Coronary artery (tissue), 2 donors: ENCODE measurements around the gene TTC3.

Source experiments
- DNase-seq: peaks from one replicate; pipeline ENCODE4 v3.0.0-alpha.2; 2017; ENCODE audit warnings: low spot score
- H3K27ac ChIP-seq, 2 donors: fragments of 200-600 bp; sonication (generic); one replicate each; pipeline ENCODE4 v1.5.1; 2016 to 2019
- H3K4me3 ChIP-seq: fragments of 200-600 bp; sonication (generic); 2 replicates; pipeline ENCODE4 v1.5.1; 2016; ENCODE audit warnings: mild to moderate bottlenecking, moderate library complexity
- CTCF ChIP-seq: fragments of 200-600 bp; sonication (generic); IDR thresholded peaks from one replicate; pipeline ENCODE4 v1.5.1; 2019; ENCODE audit warnings: antibody characterized with exemption

TTC3 gene

GRCh38 chr21:37184784-37185593, 111.9 kb downstream of the TTC3 start:
- Histone ChIP-seq H3K4me3 (no peak overlapping the region), H3K27ac (no peak overlapping the region)
- DNase-seq: no peak
- no peak for TF ChIP-seq CTCF

GRCh38 chr21:37186983-37187382, 113.9 kb downstream of the TTC3 start:
- no peak for DNase-seq
- no peak for TF ChIP-seq CTCF
- H3K4me3 ChIP-seq: no peak overlapping the region
- H3K27ac ChIP-seq: no peak overlapping the region

- H3K27ac ChIP-seq: no peak overlapping the region
- TF ChIP-seq CTCF: no peak
- DNase-seq: no peak
- no peak overlapping the region for H3K4me3 ChIP-seq
Measured at GRCh38 chr21:37188825-37189224, 115.8 kb downstream of the TTC3 start.

- H3K4me3 ChIP-seq: no peak overlapping the region
- H3K27ac ChIP-seq: no peak overlapping the region
- no peak for DNase-seq
- TF ChIP-seq CTCF: no peak
Measured at GRCh38 chr21:37192019-37192418, 119.0 kb downstream of the TTC3 start.

GRCh38 chr21:37193006-37193405, 120.0 kb downstream of the TTC3 start:
- TF ChIP-seq CTCF: no peak
- no peak overlapping the region for H3K4me3 ChIP-seq
- H3K27ac ChIP-seq: no peak overlapping the region
- DNase-seq: no peak

GRCh38 chr21:37193676-37194075, 120.6 kb downstream of the TTC3 start:
- no peak for DNase-seq
- no peak for TF ChIP-seq CTCF
- Histone ChIP-seq H3K4me3 (no peak overlapping the region), H3K27ac (no peak overlapping the region)

GRCh38 chr21:37195059-37195458, 122.0 kb downstream of the TTC3 start:
- TF ChIP-seq CTCF: no peak
- DNase-seq: no peak
- H3K27ac ChIP-seq: no peak overlapping the region

More at GRCh38 chr21:37195059-37195458, 122.0 kb downstream of the TTC3 start:
- no peak overlapping the region for H3K4me3 ChIP-seq
